T-helper 2 cell treated with Interferon-gamma antibody and Interleukin-4, amounts not matched to agents 5 μg/mL and 100 μg/mL, for 36 hours (primary cell): ENCODE data around the gene AKT2.

Experiments used
- DNase-seq: peaks from one replicate; pipeline ENCODE4 v3.0.0; 2021; ENCODE audit warnings: low spot score
- H3K27ac Mint-ChIP-seq: one replicate; pipeline ENCODE4 v1.8.0; 2021; ENCODE audit warnings: mild to moderate bottlenecking, mixed read lengths
- H3K27me3 Mint-ChIP-seq: one replicate; pipeline ENCODE4 v1.8.0; 2021; ENCODE audit warnings: low read depth, mixed read lengths
- H3K36me3 Mint-ChIP-seq: one replicate; pipeline ENCODE4 v1.8.0; 2021; ENCODE audit warnings: low read depth, mixed read lengths
- H3K4me1 Mint-ChIP-seq: one replicate; pipeline ENCODE4 v1.8.0; 2021; ENCODE audit warnings: low read depth, mixed read lengths
- H3K4me3 Mint-ChIP-seq: one replicate; pipeline ENCODE4 v1.8.0; 2022; ENCODE audit warnings: mild to moderate bottlenecking, moderate library complexity, mixed read lengths
- H3K9me3 Mint-ChIP-seq: one replicate; pipeline ENCODE4 v1.8.0; 2021; ENCODE audit warnings: mixed read lengths

AKT2 gene

DNA sequence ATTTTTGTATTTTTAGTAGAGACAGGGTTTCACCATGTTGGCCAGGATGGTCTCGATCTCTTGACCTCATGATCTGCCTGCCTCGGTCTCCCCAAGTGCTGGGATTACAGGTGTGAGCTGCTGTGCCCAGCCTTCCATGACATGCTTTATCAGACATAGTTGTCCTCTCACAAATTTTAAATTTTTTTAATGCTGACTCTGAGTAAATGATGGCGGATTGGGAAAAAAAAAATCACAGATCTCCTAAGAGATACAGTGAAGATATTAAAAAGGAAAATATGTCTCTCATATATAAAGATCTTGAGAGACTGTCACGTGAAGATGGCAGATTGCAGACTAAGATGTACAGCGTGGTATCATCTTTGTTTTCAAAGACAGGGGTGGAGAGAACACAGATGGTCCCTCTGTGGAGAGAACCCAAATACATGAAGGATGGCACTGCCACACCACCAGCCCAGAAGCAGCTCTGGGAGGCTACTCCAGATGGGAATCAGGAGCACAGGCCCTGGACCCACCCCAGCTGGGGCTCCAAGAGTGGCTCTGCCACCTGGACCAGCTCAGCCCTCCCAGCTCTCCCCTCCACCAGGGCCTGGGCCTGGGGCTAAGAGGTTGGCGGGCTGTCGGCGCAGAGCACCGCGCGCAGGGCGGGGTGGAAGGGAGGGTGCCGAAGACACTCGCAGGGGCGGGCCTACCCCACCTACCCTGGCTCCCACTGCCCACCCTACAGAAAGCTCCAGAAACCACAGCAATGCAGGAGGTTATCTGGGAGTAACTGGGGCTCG lies 38.7 kb downstream of the AKT2 start:
- no peak for DNase-seq
- Mint-ChIP-seq H3K36me3 (peaks cover 4% of the 10 kb centered on the region), H3K4me1 (no peaks in the 10 kb centered on the region), H3K9me3 (no peaks in the 10 kb centered on the region), H3K27me3 (no peaks in the 10 kb centered on the region), H3K27ac (no peak overlapping the region), H3K4me3 (no peak overlapping the region)

DNA sequence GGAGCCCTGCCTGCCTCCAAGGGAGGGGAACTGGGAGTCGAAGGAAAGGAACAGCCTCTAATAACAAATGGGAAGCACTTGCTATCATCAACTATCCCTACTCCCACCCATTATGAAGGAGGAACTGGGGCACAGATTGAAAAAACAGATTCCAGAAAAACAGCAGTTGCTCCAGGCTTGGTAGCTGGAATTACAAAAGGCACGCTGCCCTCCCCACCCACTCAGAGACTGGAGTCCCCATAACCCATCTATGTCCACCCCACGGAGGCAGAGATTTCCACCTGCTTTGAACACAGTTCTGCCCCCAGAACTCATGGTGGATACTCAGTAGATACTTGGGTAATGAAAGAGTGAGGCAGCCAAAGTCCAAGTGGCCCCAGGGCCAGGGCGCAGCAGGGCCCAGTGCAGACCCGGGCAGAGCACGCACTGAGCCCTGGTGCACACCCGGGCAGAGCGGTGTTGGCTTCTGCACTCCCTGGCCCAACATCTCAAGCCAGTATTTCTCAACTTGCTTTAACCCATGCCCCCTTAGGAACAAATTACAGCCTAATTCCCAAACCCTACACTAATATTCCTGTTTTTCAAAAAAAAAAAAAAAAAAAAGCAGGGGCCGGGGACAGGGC lies 39.5 kb downstream of the AKT2 start:
- no peaks in the 10 kb centered on the region for H3K9me3 Mint-ChIP-seq
- no peaks in the 10 kb centered on the region for H3K27me3 Mint-ChIP-seq
- H3K36me3 Mint-ChIP-seq: peaks cover 4% of the 10 kb centered on the region
- no peaks in the 10 kb centered on the region for H3K4me1 Mint-ChIP-seq
- H3K27ac Mint-ChIP-seq: no peak overlapping the region
- no peak overlapping the region for H3K4me3 Mint-ChIP-seq
- no peak for DNase-seq

DNA sequence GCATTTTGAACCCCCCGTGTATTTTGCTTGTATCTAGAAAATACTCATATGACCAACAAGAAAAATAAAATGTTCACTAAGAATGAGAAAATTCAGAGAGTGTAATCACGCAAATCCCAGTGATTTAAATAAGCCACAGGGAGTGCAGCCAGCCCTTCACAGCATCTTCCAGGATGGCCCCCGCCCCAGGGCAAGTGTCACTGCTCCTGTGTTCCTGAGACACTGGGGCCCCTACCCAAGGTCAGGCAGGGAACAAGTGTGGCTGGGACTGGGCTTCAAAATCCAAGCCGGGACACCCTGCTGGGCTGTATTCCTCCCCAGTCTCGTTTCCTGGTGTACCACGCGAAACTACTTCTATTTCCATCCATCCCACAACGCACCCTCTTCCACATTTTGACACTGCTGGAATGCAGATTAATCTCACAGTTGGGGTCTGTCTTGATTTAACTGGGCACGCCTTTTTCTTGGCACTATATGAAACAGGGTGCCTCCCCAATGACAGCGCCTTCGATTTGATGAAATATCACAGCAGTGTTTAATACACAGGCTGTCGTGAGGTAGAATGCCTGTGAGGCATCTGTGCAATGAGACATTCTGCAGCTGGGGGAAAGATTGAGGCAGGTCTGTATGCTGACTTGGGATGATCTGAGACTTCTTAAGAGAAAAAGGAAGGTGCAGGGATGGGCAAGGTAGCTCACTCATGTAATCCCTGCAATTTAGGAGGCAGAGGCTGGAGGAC lies 40.4 kb downstream of the AKT2 start:
- no peak overlapping the region for H3K4me3 Mint-ChIP-seq
- DNase-seq: no peak
- H3K27me3 Mint-ChIP-seq: no peaks in the 10 kb centered on the region
- no peak overlapping the region for H3K27ac Mint-ChIP-seq
- H3K36me3 Mint-ChIP-seq: peaks cover 4% of the 10 kb centered on the region
- H3K9me3 Mint-ChIP-seq: no peaks in the 10 kb centered on the region
- no peaks in the 10 kb centered on the region for H3K4me1 Mint-ChIP-seq

DNA sequence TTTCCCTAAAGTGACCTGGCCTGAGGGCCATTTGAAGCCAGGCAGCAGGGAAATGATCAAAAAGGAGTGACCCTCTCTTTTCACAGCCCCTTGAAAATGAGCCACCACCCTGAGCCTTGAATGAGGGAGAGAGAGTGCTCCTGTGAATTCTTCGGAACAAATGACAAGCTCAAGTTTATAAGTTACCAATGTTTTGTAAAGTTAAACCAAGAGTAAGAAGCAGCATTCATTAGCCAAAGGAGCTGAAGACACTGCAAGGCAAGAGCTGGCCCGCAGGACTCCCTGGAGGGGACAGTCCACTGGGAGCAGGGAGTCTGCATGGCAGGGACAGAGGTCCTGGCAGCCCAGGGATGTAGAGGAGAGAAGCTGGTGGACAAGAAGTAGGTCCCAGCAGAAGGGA lies 42.0 kb downstream of the AKT2 start:
- H3K4me1 Mint-ChIP-seq: no peaks in the 10 kb centered on the region
- H3K9me3 Mint-ChIP-seq: no peaks in the 10 kb centered on the region
- H3K27ac Mint-ChIP-seq: no peak overlapping the region

DNA sequence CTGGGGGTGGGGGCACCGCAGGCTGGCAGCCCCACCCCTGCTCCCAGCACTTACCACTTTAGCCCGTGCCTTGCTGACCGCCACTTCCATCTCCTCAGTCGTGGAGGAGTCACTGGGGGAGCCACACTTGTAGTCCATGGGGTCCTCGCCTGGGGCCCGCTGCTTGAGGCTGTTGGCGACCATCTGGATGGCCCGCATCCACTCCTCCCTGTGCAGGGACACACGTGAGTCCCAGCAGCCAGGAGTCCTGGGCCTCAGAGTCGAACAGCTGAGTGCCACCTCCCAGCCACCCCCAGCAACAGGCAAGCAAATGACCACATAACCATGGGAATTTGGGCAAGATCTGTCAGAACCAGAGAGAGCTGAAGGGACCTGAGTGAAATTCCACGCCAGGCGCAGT lies 42.7 kb downstream of the AKT2 start:
- no peak overlapping the region for H3K27ac Mint-ChIP-seq
- H3K4me3 Mint-ChIP-seq: no peak overlapping the region
- no peaks in the 10 kb centered on the region for H3K4me1 Mint-ChIP-seq
- H3K9me3 Mint-ChIP-seq: no peaks in the 10 kb centered on the region
- no peak for DNase-seq
- no peaks in the 10 kb centered on the region for H3K27me3 Mint-ChIP-seq
- peaks cover 8% of the 10 kb centered on the region for H3K36me3 Mint-ChIP-seq

More for the DNA sequence above, 42.0 kb downstream of the AKT2 start:
- no peaks in the 10 kb centered on the region for H3K27me3 Mint-ChIP-seq
- no peak overlapping the region for H3K4me3 Mint-ChIP-seq
- DNase-seq: no peak
- peaks cover 3% of the 10 kb centered on the region for H3K36me3 Mint-ChIP-seq

DNA sequence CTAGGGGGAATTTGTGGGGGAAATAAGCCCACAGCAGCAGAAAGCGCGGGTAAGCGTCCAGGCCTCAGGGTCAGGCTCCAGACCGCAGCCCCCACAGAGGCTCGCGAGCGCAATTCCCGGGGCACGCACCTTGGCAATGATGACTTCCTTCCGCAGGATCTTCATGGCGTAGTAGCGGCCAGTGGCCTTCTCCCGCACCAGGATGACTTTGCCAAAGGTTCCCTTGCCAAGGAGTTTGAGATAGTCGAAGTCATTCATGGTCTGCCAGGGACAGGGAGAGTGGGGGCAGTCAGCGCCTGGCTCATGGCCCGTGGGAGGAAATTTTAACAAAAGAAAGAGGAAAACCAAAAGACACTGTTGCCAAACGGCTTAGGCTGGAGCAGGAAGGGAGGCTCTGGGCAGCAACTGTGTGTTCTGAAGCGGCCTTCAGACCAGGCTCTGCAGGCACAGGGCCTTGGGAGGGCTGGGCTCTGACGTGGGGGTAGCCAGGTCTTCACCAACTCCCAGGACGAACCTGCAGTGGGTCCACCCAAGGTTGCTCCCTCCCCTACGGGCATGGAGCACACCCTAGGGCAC lies 43.2 kb downstream of the AKT2 start:
- no peak for DNase-seq
- H3K27me3 Mint-ChIP-seq: no peaks in the 10 kb centered on the region
- H3K9me3 Mint-ChIP-seq: no peaks in the 10 kb centered on the region
- H3K4me3 Mint-ChIP-seq: no peak overlapping the region
- no peaks in the 10 kb centered on the region for H3K4me1 Mint-ChIP-seq
- H3K27ac Mint-ChIP-seq: no peak overlapping the region
- H3K36me3 Mint-ChIP-seq: peaks cover 10% of the 10 kb centered on the region

DNA sequence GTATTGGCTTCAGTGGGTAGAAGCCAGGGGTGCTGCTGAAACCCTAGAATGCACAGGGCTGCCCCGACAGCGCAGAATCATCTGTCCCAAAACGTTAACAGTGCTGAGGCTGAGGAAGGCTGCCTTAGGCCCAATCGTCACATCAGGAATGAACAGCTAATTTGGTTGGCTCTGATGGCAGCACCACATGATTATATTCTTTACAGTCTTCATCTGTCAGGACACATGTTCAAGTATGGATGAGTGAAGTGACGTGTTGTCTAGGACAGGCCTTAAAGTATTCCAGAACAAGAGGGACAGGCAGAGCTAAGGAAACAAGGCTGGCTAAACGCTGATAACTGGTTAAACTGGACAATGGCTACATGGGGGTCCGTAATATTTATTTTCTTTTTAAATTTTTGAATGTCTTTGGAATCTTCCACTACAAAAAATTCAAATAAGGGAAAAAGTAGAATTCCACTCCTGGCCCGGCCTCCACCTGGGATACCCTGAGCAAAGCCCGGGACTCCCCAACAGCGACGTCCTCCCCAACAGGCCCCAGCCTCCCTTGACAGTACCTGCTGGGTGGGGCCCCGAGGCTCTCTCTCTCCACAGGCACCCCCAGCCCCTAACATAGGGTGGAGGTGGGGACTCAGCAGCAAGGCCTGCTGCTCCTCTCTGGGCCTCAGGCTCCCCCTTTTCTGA lies 43.9 kb downstream of the AKT2 start:
- Mint-ChIP-seq H3K4me3 (no peak overlapping the region), H3K27ac (no peak overlapping the region), H3K36me3 (peaks cover 13% of the 10 kb centered on the region), H3K4me1 (no peaks in the 10 kb centered on the region), H3K27me3 (no peaks in the 10 kb centered on the region), H3K9me3 (no peaks in the 10 kb centered on the region)
- no peak for DNase-seq

DNA sequence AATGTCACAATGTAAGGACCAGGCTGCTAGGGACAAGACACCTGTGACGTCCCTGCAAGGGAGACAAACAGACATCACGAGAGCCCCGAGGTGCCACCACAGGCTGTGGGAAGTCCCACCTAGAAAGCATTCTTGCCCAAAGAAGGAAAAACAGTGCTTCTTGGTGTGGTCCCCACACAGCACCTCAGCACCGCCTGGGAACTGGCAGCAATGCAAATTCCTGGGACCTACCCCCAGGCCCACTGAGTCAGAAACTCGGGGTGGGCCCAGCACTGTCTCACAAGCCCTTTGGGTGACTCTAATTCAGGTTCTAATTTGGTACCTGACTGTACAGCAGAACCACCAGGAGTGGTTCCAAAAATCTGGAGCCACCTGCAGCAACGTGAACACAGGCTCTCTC lies 44.8 kb downstream of the AKT2 start:
- Mint-ChIP-seq H3K9me3 (no peaks in the 10 kb centered on the region), H3K36me3 (peaks cover 13% of the 10 kb centered on the region), H3K27me3 (no peaks in the 10 kb centered on the region), H3K4me3 (no peak overlapping the region), H3K4me1 (no peaks in the 10 kb centered on the region), H3K27ac (no peak overlapping the region)
- no peak for DNase-seq

DNA sequence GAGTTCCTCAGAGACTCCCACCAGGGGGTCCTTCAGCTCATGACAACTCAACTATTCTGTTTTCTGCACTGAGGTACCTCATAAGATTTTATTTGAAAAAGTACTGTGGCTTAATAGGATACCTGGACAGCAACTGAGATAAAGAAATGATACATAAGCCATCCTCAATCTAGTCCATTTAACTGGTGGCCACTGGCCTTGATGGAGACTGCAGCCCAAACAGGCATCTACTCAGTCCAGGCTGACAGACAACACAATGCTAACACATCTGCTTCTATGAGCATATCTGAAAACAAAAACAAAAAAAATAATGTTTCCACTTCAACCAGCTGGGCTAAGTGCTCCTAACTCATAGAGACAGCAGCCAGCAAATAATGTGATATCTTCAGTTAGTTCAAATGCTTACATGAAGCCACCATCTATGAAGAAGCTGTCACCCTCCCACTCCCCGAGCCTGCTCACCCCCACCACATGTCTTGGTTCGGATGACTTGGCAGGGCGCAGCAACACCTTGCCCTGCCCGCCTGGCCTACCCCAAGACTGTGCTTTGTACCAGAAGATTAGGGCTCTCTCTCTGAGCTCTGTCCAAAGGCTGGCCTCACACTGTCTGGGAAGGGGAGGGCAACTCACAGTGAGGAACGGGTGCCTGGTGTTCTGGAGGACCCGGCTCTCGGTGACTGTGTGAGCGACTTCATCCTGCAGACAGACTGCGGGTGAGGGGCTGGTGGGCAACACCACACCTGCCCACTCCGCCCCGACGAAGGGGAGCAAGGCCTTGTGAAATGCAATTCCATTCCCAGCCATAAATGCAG lies 45.5 kb downstream of the AKT2 start:
- no peaks in the 10 kb centered on the region for H3K27me3 Mint-ChIP-seq
- H3K9me3 Mint-ChIP-seq: no peaks in the 10 kb centered on the region
- no peak overlapping the region for H3K4me3 Mint-ChIP-seq
- peaks cover 13% of the 10 kb centered on the region for H3K36me3 Mint-ChIP-seq
- no peak overlapping the region for H3K27ac Mint-ChIP-seq
- DNase-seq: no peak
- no peaks in the 10 kb centered on the region for H3K4me1 Mint-ChIP-seq

DNA sequence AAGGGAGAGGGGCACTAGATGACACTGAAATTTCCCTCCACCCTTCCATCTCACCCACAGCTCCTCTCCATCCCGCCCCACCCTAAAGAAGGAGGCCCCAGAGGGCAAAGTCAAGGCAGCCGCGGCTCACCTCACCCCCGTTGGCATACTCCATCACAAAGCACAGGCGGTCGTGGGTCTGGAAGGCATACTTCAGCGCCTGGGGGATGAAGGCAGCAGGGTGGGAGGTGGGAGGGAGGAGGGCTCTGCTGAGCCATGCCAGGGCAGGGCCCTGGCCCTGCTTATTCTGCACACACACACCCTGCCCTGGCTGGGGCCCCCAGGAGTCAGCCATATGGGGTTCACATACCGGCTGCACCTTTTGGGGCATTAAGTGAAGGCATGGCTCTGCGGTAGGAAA lies 46.4 kb downstream of the AKT2 start:
- Mint-ChIP-seq H3K27ac (no peak overlapping the region), H3K4me1 (no peaks in the 10 kb centered on the region), H3K9me3 (no peaks in the 10 kb centered on the region), H3K4me3 (no peak overlapping the region), H3K36me3 (peaks cover 16% of the 10 kb centered on the region), H3K27me3 (no peaks in the 10 kb centered on the region)
- no peak for DNase-seq

DNA sequence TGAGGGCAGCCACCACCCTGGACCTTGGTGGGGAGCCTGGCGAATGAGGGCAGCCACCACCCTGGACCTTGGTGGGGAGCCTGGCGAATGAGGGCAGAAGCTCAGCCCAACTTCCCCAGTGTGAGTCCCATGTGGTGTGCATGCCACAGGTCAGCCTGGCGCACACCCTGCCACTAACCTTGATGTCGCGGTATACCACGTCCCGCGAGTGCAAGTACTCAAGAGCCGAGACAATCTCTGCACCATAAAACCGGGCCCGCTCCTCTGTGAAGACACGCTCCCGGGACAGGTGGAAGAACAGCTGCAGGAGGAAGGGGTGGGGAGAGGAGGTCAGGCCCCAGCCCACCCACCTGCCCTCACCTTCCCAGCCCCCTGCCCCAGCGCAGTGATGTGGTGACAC lies 47.4 kb downstream of the AKT2 start:
- Mint-ChIP-seq H3K9me3 (no peaks in the 10 kb centered on the region), H3K4me1 (no peaks in the 10 kb centered on the region), H3K36me3 (peaks cover 16% of the 10 kb centered on the region), H3K27ac (no peak overlapping the region), H3K4me3 (no peak overlapping the region), H3K27me3 (no peaks in the 10 kb centered on the region)
- DNase-seq: no peak

DNA sequence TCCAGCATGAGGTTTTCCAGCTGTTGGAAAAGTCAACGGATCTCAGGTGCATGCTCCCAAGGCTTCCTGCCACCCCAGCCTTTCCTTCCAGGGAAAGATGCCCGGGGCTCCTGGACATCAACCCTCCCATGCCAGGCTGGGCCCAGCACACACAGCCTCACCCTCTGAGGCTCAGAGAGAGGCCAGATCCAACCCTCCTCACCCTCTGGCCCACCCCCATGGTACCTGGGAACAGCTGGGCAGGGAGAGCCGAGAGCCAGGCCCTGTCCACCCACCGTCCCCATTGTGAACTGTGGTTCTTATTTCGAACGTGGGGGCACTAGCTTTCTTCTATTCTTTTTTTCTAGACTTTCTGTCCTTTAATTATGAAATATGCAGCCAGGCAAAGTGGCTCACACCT lies 48.8 kb downstream of the AKT2 start:
- DNase-seq: no peak
- H3K27ac Mint-ChIP-seq: no peak overlapping the region
- H3K9me3 Mint-ChIP-seq: no peaks in the 10 kb centered on the region
- no peaks in the 10 kb centered on the region for H3K27me3 Mint-ChIP-seq
- H3K4me3 Mint-ChIP-seq: no peak overlapping the region
- no peaks in the 10 kb centered on the region for H3K4me1 Mint-ChIP-seq
- peaks cover 14% of the 10 kb centered on the region for H3K36me3 Mint-ChIP-seq

DNA sequence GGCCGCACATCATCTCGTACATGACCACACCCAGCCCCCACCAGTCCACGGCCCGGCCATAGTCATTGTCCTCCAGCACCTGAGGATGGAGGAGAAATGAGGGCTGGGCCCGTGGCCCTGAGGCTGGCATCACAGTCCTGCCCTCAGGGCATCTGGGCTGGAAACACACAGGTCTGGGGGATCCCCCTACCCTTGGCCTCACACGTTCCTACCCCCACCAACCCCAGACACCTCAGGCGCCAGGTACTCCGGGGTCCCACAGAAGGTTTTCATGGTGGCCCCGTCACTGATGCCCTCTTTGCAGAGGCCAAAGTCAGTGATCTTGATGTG lies 49.2 kb downstream of the AKT2 start:
- H3K27me3 Mint-ChIP-seq: no peaks in the 10 kb centered on the region
- peaks cover 14% of the 10 kb centered on the region for H3K36me3 Mint-ChIP-seq
- no peak for DNase-seq
- H3K9me3 Mint-ChIP-seq: no peaks in the 10 kb centered on the region
- H3K4me3 Mint-ChIP-seq: no peak overlapping the region
- no peak overlapping the region for H3K27ac Mint-ChIP-seq
- H3K4me1 Mint-ChIP-seq: no peaks in the 10 kb centered on the region
